T-helper 17 cell (primary cell): Measurements from ENCODE around the gene MAP3K10. TPM values are rescaled to one million over a fixed set of nuclear protein-coding genes. Genes with fewer than 3 reads are reported as not detected.

Experiments used
- ATAC-seq: fragments of 150-1000 bp; cut with Tn5 transposase; 2 replicates; pipeline ENCODE4 v1.10.0; 2021; ENCODE audit warnings: mild to moderate bottlenecking, moderate library complexity
- DNase-seq, 3 donors: peaks; one replicate each; pipeline versions ENCODE4 v3.0.0 to v3.0.0-alpha.2; 2020 to 2021
- H3K9me3 ChIP-seq: one replicate; pipeline ENCODE4 v1.7.0; 2013; ENCODE audit warnings: low read length, mild to moderate bottlenecking; ENCODE audit not compliant: control insufficient read depth, poor library complexity, severe bottlenecking
- H3K27ac Mint-ChIP-seq: one replicate; pipeline ENCODE4 v1.8.0; 2022; ENCODE audit warnings: mild to moderate bottlenecking, moderate library complexity, mixed read lengths
- H3K27me3 Mint-ChIP-seq: one replicate; pipeline ENCODE4 v1.8.0; 2022; ENCODE audit warnings: mixed read lengths
- H3K36me3 Mint-ChIP-seq: one replicate; pipeline ENCODE4 v1.8.0; 2022; ENCODE audit warnings: low read depth, mixed read lengths
- H3K4me1 Mint-ChIP-seq: one replicate; pipeline ENCODE4 v1.8.0; 2022; ENCODE audit warnings: mild to moderate bottlenecking, mixed read lengths
- H3K4me3 Mint-ChIP-seq: one replicate; pipeline ENCODE4 v1.8.0; 2022; ENCODE audit warnings: mild to moderate bottlenecking, moderate library complexity, mixed read lengths
- total RNA-seq, 4 donors: library from RNA in 2 of 4; stranded (reverse) in 2 of 4; gene quantifications; one replicate each; pipeline ENCODE4 v1.2.3 and lab custom pipeline; 2022 to 2026

MAP3K10 gene
- total RNA-seq, 2 donors from 2014 or later = 20.7 to 28.5 TPM

DNA sequence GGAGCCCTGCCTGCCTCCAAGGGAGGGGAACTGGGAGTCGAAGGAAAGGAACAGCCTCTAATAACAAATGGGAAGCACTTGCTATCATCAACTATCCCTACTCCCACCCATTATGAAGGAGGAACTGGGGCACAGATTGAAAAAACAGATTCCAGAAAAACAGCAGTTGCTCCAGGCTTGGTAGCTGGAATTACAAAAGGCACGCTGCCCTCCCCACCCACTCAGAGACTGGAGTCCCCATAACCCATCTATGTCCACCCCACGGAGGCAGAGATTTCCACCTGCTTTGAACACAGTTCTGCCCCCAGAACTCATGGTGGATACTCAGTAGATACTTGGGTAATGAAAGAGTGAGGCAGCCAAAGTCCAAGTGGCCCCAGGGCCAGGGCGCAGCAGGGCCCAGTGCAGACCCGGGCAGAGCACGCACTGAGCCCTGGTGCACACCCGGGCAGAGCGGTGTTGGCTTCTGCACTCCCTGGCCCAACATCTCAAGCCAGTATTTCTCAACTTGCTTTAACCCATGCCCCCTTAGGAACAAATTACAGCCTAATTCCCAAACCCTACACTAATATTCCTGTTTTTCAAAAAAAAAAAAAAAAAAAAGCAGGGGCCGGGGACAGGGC, 54.4 kb downstream of the MAP3K10 start:
- Mint-ChIP-seq H3K36me3 (peaks cover 4% of the 10 kb centered on the region), H3K4me1 (peaks cover 19% of the 10 kb centered on the region), H3K27ac (no peak overlapping the region), H3K4me3 (no peak overlapping the region), H3K27me3 (no peaks in the 10 kb centered on the region)
- no peak for DNase-seq
- no peak for ATAC-seq
- H3K9me3 ChIP-seq = no peaks in the 10 kb centered on the region

DNA sequence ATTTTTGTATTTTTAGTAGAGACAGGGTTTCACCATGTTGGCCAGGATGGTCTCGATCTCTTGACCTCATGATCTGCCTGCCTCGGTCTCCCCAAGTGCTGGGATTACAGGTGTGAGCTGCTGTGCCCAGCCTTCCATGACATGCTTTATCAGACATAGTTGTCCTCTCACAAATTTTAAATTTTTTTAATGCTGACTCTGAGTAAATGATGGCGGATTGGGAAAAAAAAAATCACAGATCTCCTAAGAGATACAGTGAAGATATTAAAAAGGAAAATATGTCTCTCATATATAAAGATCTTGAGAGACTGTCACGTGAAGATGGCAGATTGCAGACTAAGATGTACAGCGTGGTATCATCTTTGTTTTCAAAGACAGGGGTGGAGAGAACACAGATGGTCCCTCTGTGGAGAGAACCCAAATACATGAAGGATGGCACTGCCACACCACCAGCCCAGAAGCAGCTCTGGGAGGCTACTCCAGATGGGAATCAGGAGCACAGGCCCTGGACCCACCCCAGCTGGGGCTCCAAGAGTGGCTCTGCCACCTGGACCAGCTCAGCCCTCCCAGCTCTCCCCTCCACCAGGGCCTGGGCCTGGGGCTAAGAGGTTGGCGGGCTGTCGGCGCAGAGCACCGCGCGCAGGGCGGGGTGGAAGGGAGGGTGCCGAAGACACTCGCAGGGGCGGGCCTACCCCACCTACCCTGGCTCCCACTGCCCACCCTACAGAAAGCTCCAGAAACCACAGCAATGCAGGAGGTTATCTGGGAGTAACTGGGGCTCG, 55.3 kb downstream of the MAP3K10 start:
- no peak overlapping the region for H3K4me3 Mint-ChIP-seq
- H3K36me3 Mint-ChIP-seq = peaks cover 4% of the 10 kb centered on the region
- no peak overlapping the region for H3K27ac Mint-ChIP-seq
- peaks cover 19% of the 10 kb centered on the region for H3K4me1 Mint-ChIP-seq
- H3K27me3 Mint-ChIP-seq = no peaks in the 10 kb centered on the region
- no peaks in the 10 kb centered on the region for H3K9me3 ChIP-seq
- ATAC-seq (no peak), DNase-seq (no peak)

DNA sequence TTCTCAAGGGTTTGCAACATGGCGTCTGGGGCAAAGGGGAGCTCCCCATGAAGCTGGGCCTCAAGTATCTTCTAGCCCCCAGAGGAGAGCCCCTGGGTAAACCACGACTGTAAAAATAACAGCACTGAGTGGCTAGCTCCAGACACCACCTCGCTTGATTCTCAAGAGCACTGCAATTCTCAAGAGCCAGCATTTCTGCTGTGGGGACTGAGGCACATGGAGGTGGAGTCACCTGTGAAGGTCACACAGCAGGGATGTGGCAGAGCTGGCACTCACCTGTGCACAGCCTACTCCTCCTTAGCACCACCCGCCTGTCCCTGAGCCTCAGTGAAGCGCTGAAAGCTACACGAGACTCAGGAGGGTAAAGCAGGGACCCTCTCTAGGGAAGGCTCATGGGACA, 56.0 kb downstream of the MAP3K10 start:
- no peak for ATAC-seq
- no peak overlapping the region for H3K4me3 Mint-ChIP-seq
- no peak for DNase-seq
- peaks cover 2% of the 10 kb centered on the region for H3K36me3 Mint-ChIP-seq
- no peak overlapping the region for H3K27ac Mint-ChIP-seq
- H3K4me1 Mint-ChIP-seq = peaks cover 16% of the 10 kb centered on the region
- no peaks in the 10 kb centered on the region for H3K27me3 Mint-ChIP-seq
- no peaks in the 10 kb centered on the region for H3K9me3 ChIP-seq

DNA sequence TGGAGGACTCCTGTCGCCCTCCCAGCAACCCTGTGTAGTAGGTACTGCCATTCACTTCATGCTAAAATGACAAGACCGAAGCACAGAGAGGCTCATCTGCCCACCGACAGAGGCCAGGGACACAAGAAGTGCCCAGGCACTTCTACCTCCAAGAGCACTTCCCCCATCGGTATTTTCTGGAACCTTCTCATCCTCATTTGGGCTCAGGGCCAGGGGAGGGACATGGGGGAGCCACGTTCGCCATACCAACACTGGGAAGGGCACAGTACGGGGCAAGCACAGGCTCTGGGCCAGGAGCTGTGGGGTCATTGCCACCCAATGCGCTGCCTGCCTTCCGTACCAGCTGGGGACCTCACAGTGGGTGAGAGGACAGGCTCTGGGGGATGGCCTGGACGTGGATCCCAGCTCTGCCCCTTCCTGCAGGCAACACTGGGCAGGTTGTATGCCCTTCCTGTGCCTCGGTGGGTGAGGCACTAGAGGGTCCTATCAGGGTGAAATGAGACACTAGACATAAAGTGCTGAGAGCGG, 56.6 kb downstream of the MAP3K10 start:
- H3K9me3 ChIP-seq = no peaks in the 10 kb centered on the region
- Mint-ChIP-seq H3K4me3 (no peak overlapping the region), H3K27ac (peak overlapping the region; percentile 88), H3K4me1 (peaks cover 22% of the 10 kb centered on the region), H3K36me3 (peaks cover 2% of the 10 kb centered on the region), H3K27me3 (no peaks in the 10 kb centered on the region)
- DNase-seq (no peak), ATAC-seq (no peak)

DNA sequence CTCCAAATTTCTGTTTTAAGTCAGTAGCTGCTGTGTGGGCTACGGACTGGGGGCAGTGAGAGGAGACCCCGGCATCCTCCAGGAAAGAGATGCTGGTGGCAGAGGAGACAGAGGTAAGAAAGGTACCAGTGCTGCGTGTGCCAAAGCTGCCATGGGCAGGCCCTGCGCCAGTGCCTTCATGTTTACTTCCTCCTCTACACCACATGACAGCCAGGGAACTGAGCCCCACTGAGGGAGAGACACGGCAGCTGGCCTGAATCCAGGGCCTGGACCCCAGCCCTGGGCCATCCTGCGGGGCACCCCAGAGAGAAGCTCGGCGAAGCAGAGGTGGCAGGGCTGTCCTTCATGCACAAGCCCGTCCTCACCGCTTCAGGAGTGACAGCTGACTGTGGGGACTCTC, 58.0 kb downstream of the MAP3K10 start:
- peaks cover 4% of the 10 kb centered on the region for H3K36me3 Mint-ChIP-seq

DNA sequence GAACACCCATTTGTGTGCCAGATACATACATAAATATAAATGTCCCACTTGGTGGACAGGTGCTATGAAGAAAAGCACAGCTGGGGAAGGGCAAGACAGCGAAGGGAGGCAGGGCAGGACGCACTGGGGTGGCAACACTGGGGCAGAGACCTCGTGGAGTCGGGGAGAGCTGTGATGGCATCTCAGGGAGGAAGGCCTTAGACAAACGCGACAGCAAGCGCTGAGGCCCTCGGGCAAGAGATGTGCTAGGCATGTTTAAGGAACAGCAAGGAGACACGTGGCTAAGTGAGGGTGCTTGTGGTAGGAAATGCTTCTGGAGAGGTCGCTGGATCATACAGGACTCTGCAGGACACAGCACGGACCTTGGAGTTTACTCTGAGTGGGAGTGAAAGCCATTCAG, 58.6 kb downstream of the MAP3K10 start:
- Mint-ChIP-seq H3K4me1 (peaks cover 24% of the 10 kb centered on the region), H3K27me3 (no peaks in the 10 kb centered on the region), H3K36me3 (peaks cover 4% of the 10 kb centered on the region), H3K4me3 (no peak overlapping the region), H3K27ac (peak overlapping the region; percentile 45)
- no peaks in the 10 kb centered on the region for H3K9me3 ChIP-seq
- no peak for ATAC-seq
- DNase-seq = no peak

More for the DNA sequence above, 58.0 kb downstream of the MAP3K10 start:
- Mint-ChIP-seq H3K27me3 (no peaks in the 10 kb centered on the region), H3K4me3 (no peak overlapping the region), H3K27ac (peak overlapping the region; percentile 45), H3K4me1 (peaks cover 24% of the 10 kb centered on the region)
- ATAC-seq (no peak), DNase-seq (no peak)
- H3K9me3 ChIP-seq = no peaks in the 10 kb centered on the region

DNA sequence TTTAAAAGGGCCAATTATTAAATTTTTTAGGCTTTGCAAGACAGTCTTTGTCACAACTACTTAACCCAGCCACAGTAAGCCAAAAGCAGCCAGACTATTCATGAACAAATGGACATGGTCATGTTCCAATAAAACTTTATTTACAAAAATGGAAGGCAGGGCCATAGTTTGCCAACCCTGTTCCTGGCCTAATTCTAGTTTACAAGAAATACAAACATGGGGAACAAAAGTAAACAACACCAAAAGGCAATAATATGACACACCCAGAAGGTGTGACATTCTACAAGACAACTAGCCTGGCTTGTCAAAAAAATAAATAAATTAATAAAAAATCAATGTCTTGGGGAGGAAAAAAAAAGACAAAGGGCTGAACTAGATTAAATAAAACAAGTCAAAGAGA, 60.0 kb downstream of the MAP3K10 start:
- H3K9me3 ChIP-seq = no peaks in the 10 kb centered on the region
- DNase-seq (no peak), ATAC-seq (no peak)
- Mint-ChIP-seq H3K36me3 (peaks cover 13% of the 10 kb centered on the region), H3K27ac (no peak overlapping the region), H3K4me3 (no peak overlapping the region), H3K27me3 (no peaks in the 10 kb centered on the region), H3K4me1 (peaks cover 29% of the 10 kb centered on the region)

DNA sequence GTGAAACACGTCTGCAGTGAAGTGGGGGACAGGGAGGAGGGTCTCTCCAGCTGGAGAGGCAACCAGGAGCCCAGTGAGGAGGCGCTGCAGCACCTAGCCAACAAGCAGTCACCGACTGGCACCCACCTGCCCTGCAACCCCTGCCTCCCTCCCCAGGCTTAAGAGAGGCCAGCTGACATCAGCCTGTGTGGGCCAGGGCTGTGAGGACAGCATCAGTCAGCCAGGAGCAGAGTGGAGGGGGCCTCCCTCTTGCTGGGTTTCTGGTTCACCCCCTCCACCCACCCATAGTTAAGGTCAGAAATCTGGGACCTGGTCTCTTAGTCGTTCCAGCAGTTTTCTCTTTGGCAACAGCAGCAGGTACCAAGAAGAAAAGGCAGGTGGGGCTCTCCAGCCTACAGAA, 60.8 kb downstream of the MAP3K10 start:
- ATAC-seq (no peak), DNase-seq (no peak)
- Mint-ChIP-seq H3K36me3 (peaks cover 13% of the 10 kb centered on the region), H3K4me3 (no peak overlapping the region), H3K27me3 (no peaks in the 10 kb centered on the region), H3K4me1 (peaks cover 27% of the 10 kb centered on the region), H3K27ac (no peak overlapping the region)
- H3K9me3 ChIP-seq = no peaks in the 10 kb centered on the region

DNA sequence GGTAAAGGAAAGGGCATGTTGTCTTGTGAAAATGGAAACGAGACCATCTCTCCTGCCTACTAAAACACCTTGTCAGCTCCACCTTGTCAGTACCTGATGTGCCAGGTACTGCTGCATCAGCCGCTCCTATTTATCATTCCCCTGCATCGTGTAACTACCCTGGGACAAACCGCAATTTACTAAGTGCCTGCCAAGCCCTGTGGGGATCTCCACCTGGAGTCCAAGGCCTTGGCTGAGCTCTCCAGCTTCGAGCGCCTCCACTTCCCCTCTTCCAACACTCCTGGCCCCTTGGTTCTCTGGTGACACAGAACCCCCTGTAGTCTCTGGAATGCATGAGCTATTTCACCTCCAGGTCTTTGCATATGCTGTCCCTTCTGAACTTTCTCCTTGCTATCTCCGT, 61.2 kb downstream of the MAP3K10 start:
- Mint-ChIP-seq H3K36me3 (peaks cover 13% of the 10 kb centered on the region), H3K27ac (no peak overlapping the region)

DNA sequence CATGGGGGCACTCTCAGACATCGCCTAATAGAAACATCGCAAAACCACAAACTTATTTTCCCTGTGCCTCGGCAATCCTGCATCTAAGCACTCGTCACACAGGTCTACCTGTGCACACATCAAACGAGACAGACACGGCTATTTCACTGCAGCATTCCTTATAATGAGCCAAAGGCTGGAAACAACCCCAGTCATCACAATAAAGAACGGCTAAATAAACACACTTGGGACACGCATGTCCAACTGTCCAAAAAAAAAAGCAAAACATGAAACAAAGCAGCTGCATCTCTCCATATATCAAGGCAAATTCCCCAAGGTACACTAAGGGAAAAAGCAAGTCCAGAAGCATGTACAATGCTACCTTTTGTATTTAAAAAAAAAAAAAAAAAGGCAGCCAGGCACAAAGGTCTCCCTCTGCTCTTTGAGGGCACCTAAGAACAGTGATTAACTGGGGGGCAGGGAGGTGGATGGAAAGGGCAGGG, 62.4 kb downstream of the MAP3K10 start:
- Mint-ChIP-seq H3K27ac (no peak overlapping the region), H3K4me1 (peaks cover 23% of the 10 kb centered on the region), H3K36me3 (peaks cover 13% of the 10 kb centered on the region), H3K27me3 (no peaks in the 10 kb centered on the region), H3K4me3 (no peak overlapping the region)
- H3K9me3 ChIP-seq = no peaks in the 10 kb centered on the region
- ATAC-seq (no peak), DNase-seq (no peak)

More for the DNA sequence above, 61.2 kb downstream of the MAP3K10 start:
- no peak for DNase-seq
- no peaks in the 10 kb centered on the region for H3K9me3 ChIP-seq
- Mint-ChIP-seq H3K4me3 (no peak overlapping the region), H3K4me1 (peaks cover 27% of the 10 kb centered on the region), H3K27me3 (no peaks in the 10 kb centered on the region)
- no peak for ATAC-seq

DNA sequence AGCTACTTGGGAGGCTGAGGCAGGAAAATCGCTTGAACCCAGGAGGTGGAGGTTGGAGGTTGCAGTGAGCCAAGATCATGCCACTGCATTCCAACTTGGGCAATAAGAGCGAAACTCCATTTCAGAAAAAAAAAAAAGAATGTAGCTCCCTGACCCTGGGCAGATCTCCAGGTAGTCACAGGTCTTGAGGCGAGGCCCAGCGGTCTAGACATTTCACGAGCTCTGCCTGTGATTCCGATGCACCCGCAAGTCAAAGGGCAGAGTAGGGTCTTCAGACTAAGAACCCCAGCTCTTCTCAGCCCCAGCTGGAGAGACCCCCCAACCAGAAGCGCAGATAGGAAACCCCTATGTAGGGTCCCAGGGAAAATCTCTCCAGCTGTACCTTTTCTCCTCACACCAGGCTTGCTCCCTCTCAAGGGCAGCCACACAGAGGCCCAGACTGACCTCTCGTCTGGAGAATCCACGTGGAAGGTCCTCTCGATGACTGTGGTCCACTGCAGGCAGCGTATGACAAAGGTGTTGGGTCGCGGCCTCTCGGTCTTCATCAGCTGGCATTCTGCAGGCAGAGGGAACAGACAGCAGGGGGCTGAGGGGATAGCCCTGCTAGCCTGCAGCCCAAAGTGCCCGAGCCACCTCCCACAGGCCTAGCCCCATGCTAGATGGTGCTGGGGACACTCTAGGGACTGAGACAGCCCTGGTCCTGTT, 63.6 kb downstream of the MAP3K10 start:
- Mint-ChIP-seq H3K36me3 (peaks cover 11% of the 10 kb centered on the region), H3K27ac (no peak overlapping the region), H3K4me1 (peaks cover 30% of the 10 kb centered on the region), H3K4me3 (no peak overlapping the region), H3K27me3 (no peaks in the 10 kb centered on the region)
- H3K9me3 ChIP-seq = no peaks in the 10 kb centered on the region
- ATAC-seq (no peak), DNase-seq (no peak)

DNA sequence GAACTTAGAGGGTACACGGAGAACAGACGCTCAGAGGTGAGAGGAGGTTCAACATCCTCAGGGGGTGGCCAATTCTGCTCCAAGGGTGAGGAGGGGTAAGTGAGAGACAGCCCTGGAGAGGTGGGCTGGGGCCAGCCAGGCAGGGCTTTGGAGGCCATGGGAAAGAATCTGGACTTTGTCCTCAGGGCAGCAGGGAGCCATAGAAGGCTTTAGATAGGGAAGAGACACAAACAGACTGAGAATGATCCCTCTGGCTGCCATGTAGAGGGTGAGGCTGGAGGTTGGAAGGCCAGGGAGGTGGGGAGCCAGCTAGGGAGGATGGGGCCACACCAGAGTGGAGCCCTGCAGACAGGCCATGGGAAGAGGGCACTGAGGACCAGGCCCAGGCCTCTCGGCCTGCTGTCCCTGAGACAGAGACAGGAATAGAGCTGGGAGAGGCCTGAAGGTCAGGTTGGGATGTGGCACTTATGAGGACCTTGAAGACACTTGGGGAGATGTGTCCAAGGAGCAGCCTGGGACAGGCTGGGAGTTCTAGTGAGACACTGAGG, 64.5 kb downstream of the MAP3K10 start:
- Mint-ChIP-seq H3K27ac (no peak overlapping the region), H3K4me3 (no peak overlapping the region), H3K27me3 (no peaks in the 10 kb centered on the region), H3K4me1 (peaks cover 31% of the 10 kb centered on the region), H3K36me3 (peaks cover 11% of the 10 kb centered on the region)
- ATAC-seq (no peak), DNase-seq (no peak)
- no peaks in the 10 kb centered on the region for H3K9me3 ChIP-seq

DNA sequence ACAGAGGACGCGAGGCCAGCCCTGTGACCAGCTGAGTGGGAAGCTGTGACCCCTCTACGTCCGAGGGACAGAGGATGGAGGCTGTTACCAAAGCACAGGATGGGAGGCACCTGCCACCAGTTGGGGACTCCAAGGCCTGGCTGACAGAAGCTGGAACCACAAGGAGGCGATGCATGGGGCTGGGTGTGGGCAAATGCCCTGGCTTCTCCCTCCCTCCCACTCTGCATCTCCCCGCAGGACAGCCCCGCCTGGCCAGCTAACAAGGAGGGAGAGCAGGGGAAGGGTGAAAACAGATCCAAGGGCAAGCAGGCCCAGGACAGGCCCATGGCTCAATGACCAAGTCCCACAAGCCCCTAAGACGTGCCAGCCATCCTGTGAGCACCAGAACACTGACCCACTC, 65.3 kb downstream of the MAP3K10 start:
- Mint-ChIP-seq H3K4me3 (no peak overlapping the region), H3K27me3 (no peaks in the 10 kb centered on the region), H3K27ac (no peak overlapping the region), H3K4me1 (peaks cover 32% of the 10 kb centered on the region), H3K36me3 (peaks cover 11% of the 10 kb centered on the region)
- ATAC-seq (no peak), DNase-seq (no peak)
- no peaks in the 10 kb centered on the region for H3K9me3 ChIP-seq
